ENCODE data around the gene MRRF.

MRRF gene

GRCh38 chr9:122334916-122335315 is 70.2 kb downstream of the MRRF start:
- Histone ChIP-seq H3K36me3 (ENCODE audit: control insufficient read depth in 1 of 2, insufficient read depth in 2 of 2, low read length in 2 of 2) (no peaks in the 10 kb centered on the region), H3K9me3 (ENCODE audit: control insufficient read depth in 1 of 2, low read length in 2 of 2) (no peaks in the 10 kb centered on the region)

GRCh38 chr9:122336189-122336588 is 71.5 kb downstream of the MRRF start:
- Histone ChIP-seq H3K4me1 (ENCODE audit: control insufficient read depth in 1 of 2, insufficient read depth in 2 of 2, low read length in 2 of 2) (no peaks in the 10 kb centered on the region), H3K9me3 (ENCODE audit: control insufficient read depth in 1 of 2, low read length in 2 of 2) (no peaks in the 10 kb centered on the region), H3K27me3 (ENCODE audit: low read depth, low read length) (no peaks in the 10 kb centered on the region)

More at GRCh38 chr9:122334916-122335315, 70.2 kb downstream of the MRRF start:
- Histone ChIP-seq H3K27me3 (ENCODE audit: low read depth, low read length) (no peaks in the 10 kb centered on the region), H3K4me3 (ENCODE audit: low read depth in 1 of 2, low read length in 2 of 2) (no peak overlapping the region), H3K4me1 (ENCODE audit: control insufficient read depth in 1 of 2, insufficient read depth in 2 of 2, low read length in 2 of 2) (no peaks in the 10 kb centered on the region), H3K27ac (ENCODE audit: low read length) (no peak overlapping the region)

GRCh38 chr9:122336866-122337555 is 72.3 kb downstream of the MRRF start:
- Histone ChIP-seq H3K27me3 (ENCODE audit: low read depth, low read length) (no peaks in the 10 kb centered on the region), H3K4me1 (ENCODE audit: control insufficient read depth in 1 of 2, insufficient read depth in 2 of 2, low read length in 2 of 2) (no peaks in the 10 kb centered on the region), H3K36me3 (ENCODE audit: control insufficient read depth in 1 of 2, insufficient read depth in 2 of 2, low read length in 2 of 2) (no peaks in the 10 kb centered on the region), H3K27ac (ENCODE audit: low read length) (no peak overlapping the region), H3K4me3 (ENCODE audit: low read depth in 1 of 2, low read length in 2 of 2) (no peak overlapping the region), H3K9me3 (ENCODE audit: control insufficient read depth in 1 of 2, low read length in 2 of 2) (no peaks in the 10 kb centered on the region)

More at GRCh38 chr9:122336189-122336588, 71.5 kb downstream of the MRRF start:
- Histone ChIP-seq H3K4me3 (ENCODE audit: low read depth in 1 of 2, low read length in 2 of 2) (no peak overlapping the region), H3K27ac (ENCODE audit: low read length) (no peak overlapping the region), H3K36me3 (ENCODE audit: control insufficient read depth in 1 of 2, insufficient read depth in 2 of 2, low read length in 2 of 2) (no peaks in the 10 kb centered on the region)

GRCh38 chr9:122337556-122337929 is 72.9 kb downstream of the MRRF start:
- H3K9me3 ChIP-seq (ENCODE audit: control insufficient read depth in 1 of 2, low read length in 2 of 2), result no peaks in the 10 kb centered on the region
- no peaks in the 10 kb centered on the region for H3K36me3 ChIP-seq (ENCODE audit: control insufficient read depth in 1 of 2, insufficient read depth in 2 of 2, low read length in 2 of 2)
- no peaks in the 10 kb centered on the region for H3K27me3 ChIP-seq (ENCODE audit: low read depth, low read length)
- no peak overlapping the region for H3K4me3 ChIP-seq (ENCODE audit: low read depth in 1 of 2, low read length in 2 of 2)
- no peaks in the 10 kb centered on the region for H3K4me1 ChIP-seq (ENCODE audit: control insufficient read depth in 1 of 2, insufficient read depth in 2 of 2, low read length in 2 of 2)
- H3K27ac ChIP-seq (ENCODE audit: low read length), result no peak overlapping the region

- Histone ChIP-seq H3K9me3 (ENCODE audit: control insufficient read depth in 1 of 2, low read length in 2 of 2) (no peaks in the 10 kb centered on the region), H3K27me3 (ENCODE audit: low read depth, low read length) (no peaks in the 10 kb centered on the region), H3K4me1 (ENCODE audit: control insufficient read depth in 1 of 2, insufficient read depth in 2 of 2, low read length in 2 of 2) (no peaks in the 10 kb centered on the region), H3K36me3 (ENCODE audit: control insufficient read depth in 1 of 2, insufficient read depth in 2 of 2, low read length in 2 of 2) (no peaks in the 10 kb centered on the region), H3K4me3 (ENCODE audit: low read depth in 1 of 2, low read length in 2 of 2) (no peak overlapping the region), H3K27ac (ENCODE audit: low read length) (no peak overlapping the region)
Measured at GRCh38 chr9:122338536-122338935, 73.9 kb downstream of the MRRF start.

GRCh38 chr9:122338994-122339393 is 74.3 kb downstream of the MRRF start:
- Histone ChIP-seq H3K9me3 (ENCODE audit: control insufficient read depth in 1 of 2, low read length in 2 of 2) (no peaks in the 10 kb centered on the region), H3K4me1 (ENCODE audit: control insufficient read depth in 1 of 2, insufficient read depth in 2 of 2, low read length in 2 of 2) (no peaks in the 10 kb centered on the region), H3K4me3 (ENCODE audit: low read depth in 1 of 2, low read length in 2 of 2) (no peak overlapping the region), H3K27me3 (ENCODE audit: low read depth, low read length) (no peaks in the 10 kb centered on the region), H3K36me3 (ENCODE audit: control insufficient read depth in 1 of 2, insufficient read depth in 2 of 2, low read length in 2 of 2) (no peaks in the 10 kb centered on the region), H3K27ac (ENCODE audit: low read length) (no peak overlapping the region)

GRCh38 chr9:122339579-122339978 is 74.9 kb downstream of the MRRF start:
- H3K4me3 ChIP-seq (ENCODE audit: low read depth in 1 of 2, low read length in 2 of 2), result no peak overlapping the region
- H3K27me3 ChIP-seq (ENCODE audit: low read depth, low read length), result no peaks in the 10 kb centered on the region
- H3K27ac ChIP-seq (ENCODE audit: low read length), result no peak overlapping the region
- H3K4me1 ChIP-seq (ENCODE audit: control insufficient read depth in 1 of 2, insufficient read depth in 2 of 2, low read length in 2 of 2), result no peaks in the 10 kb centered on the region
- no peaks in the 10 kb centered on the region for H3K36me3 ChIP-seq (ENCODE audit: control insufficient read depth in 1 of 2, insufficient read depth in 2 of 2, low read length in 2 of 2)
- H3K9me3 ChIP-seq (ENCODE audit: control insufficient read depth in 1 of 2, low read length in 2 of 2), result no peaks in the 10 kb centered on the region

GRCh38 chr9:122340161-122340560 is 75.5 kb downstream of the MRRF start:
- Histone ChIP-seq H3K9me3 (ENCODE audit: control insufficient read depth in 1 of 2, low read length in 2 of 2) (no peaks in the 10 kb centered on the region), H3K4me1 (ENCODE audit: control insufficient read depth in 1 of 2, insufficient read depth in 2 of 2, low read length in 2 of 2) (no peaks in the 10 kb centered on the region), H3K4me3 (ENCODE audit: low read depth in 1 of 2, low read length in 2 of 2) (no peak overlapping the region), H3K27me3 (ENCODE audit: low read depth, low read length) (no peaks in the 10 kb centered on the region), H3K27ac (ENCODE audit: low read length) (no peak overlapping the region), H3K36me3 (ENCODE audit: control insufficient read depth in 1 of 2, insufficient read depth in 2 of 2, low read length in 2 of 2) (no peaks in the 10 kb centered on the region)

- H3K9me3 ChIP-seq (ENCODE audit: control insufficient read depth in 1 of 2, low read length in 2 of 2), result no peaks in the 10 kb centered on the region
- H3K36me3 ChIP-seq (ENCODE audit: control insufficient read depth in 1 of 2, insufficient read depth in 2 of 2, low read length in 2 of 2), result no peaks in the 10 kb centered on the region
- peaks cover 0 to 8% of the 10 kb centered on the region in 2 donors for H3K4me1 ChIP-seq (ENCODE audit: control insufficient read depth in 1 of 2, insufficient read depth in 2 of 2, low read length in 2 of 2)
- no peaks in the 10 kb centered on the region for H3K27me3 ChIP-seq (ENCODE audit: low read depth, low read length)
- H3K27ac ChIP-seq (ENCODE audit: low read length), result no peak overlapping the region
- H3K4me3 ChIP-seq (ENCODE audit: low read depth in 1 of 2, low read length in 2 of 2), result no peak overlapping the region
Measured at GRCh38 chr9:122342323-122343050, 77.8 kb downstream of the MRRF start.

- peak overlapping the region; percentile 63 to 67 for H3K4me3 ChIP-seq (ENCODE audit: low read depth in 1 of 2, low read length in 2 of 2)
- no peaks in the 10 kb centered on the region for H3K9me3 ChIP-seq (ENCODE audit: control insufficient read depth in 1 of 2, low read length in 2 of 2)
- peaks cover 0 to 12% of the 10 kb centered on the region in 2 donors for H3K4me1 ChIP-seq (ENCODE audit: control insufficient read depth in 1 of 2, insufficient read depth in 2 of 2, low read length in 2 of 2)
- no peaks in the 10 kb centered on the region for H3K36me3 ChIP-seq (ENCODE audit: control insufficient read depth in 1 of 2, insufficient read depth in 2 of 2, low read length in 2 of 2)
- H3K27ac ChIP-seq (ENCODE audit: low read length), result no peak overlapping the region
- H3K27me3 ChIP-seq (ENCODE audit: low read depth, low read length), result no peaks in the 10 kb centered on the region
Measured at GRCh38 chr9:122346478-122347347, 82.0 kb downstream of the MRRF start.
